Neural crest cell (in vitro differentiated cells): Measurements from ENCODE around the gene C22orf15. TPM values are rescaled to one million over a fixed set of nuclear protein-coding genes. Genes with fewer than 3 reads are reported as not detected.

ENCODE experiments used
- DNase-seq: peaks from one replicate; pipeline ENCODE4 v3.0.0; 2021; ENCODE audit warnings: low read depth, mixed read lengths, low spot score
- H3K27ac Mint-ChIP-seq: one replicate; pipeline ENCODE4 v1.8.0; 2021; ENCODE audit warnings: mild to moderate bottlenecking, mixed read lengths; ENCODE audit not compliant: unreplicated experiment
- H3K27me3 Mint-ChIP-seq: 2 replicates; pipeline ENCODE4 v1.8.0; 2021; ENCODE audit warnings: low read depth, mild to moderate bottlenecking, mixed read lengths
- H3K36me3 Mint-ChIP-seq: 2 replicates; pipeline ENCODE4 v1.8.0; 2021; ENCODE audit warnings: low read depth, mild to moderate bottlenecking, mixed read lengths
- H3K4me1 Mint-ChIP-seq: 2 replicates; pipeline ENCODE4 v1.8.0; 2021; ENCODE audit warnings: mixed read lengths
- H3K4me3 Mint-ChIP-seq: one replicate; pipeline ENCODE4 v1.8.0; 2021; ENCODE audit warnings: mild to moderate bottlenecking, mixed read lengths
- H3K9me3 Mint-ChIP-seq: 2 replicates; pipeline ENCODE4 v1.8.0; 2021; ENCODE audit warnings: mixed read lengths
- total RNA-seq: library from RNA; stranded (reverse); gene quantifications from 2 replicates; pipeline ENCODE4 v1.2.1, GENCODE V29; 2021
- TF ChIP-seq, protein P1 (sequence below): fragments of 200-600 bp; sonication (generic); conservative IDR thresholded peaks from 2 replicates; pipeline ENCODE4 v1.5.0; 2021; ENCODE audit warnings: antibody characterized with exemption, mild to moderate bottlenecking

Gene C22orf15
- total RNA-seq, 1 donor from 2014 or later, result 0.79 TPM

DNA sequence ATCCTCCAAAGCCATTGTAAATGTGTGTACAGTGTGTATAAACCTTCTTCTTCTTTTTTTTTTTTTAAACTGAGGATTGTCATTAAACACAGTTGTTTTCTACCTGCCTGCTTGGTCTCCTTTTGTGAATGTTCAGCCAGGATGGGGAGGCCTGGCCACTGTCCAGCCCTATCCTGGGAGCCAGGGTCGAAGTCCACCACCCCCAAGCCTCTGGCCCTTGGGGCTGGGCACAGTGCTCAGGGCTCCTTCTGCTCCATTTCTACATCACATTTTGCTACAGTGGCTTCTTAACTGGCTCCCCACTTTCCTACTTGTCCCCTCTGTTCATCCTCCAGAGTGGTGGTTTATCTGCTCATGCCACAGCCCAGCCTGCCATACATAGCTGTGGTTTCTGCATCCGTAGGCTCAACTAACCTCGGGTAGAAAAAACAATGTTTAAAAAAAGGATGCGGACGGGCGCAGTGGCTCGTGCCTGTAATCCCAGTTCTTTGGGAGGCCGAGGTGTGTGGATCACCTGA is 21.5 kb downstream of the C22orf15 start:
- peak overlapping the region; percentile 38 for H3K4me3 Mint-ChIP-seq

DNA sequence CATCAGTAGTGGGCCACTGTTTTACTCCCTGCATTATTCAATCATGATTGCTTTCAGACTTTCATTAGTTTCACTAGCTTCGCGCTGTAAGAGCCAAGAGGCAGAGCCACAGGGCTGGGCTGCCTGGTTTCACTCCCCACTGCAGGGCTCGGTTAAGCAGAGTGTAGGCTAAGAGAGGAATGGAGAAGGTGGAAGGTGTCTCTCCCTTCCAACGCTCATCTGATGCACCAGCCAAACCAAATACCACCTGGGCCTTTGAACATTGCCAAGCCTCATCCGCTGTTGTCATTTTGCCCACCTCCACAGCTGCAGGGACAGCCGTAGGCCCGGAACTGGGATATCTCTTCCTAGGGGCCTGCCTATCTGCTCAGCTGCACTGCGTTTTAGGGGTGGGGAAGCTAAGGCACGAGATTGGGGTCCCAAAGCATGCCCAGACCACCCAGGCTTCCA is 23.5 kb downstream of the C22orf15 start:
- Mint-ChIP-seq H3K36me3 (no peaks in the 10 kb centered on the region), H3K4me1 (peaks cover 36% of the 10 kb centered on the region), H3K9me3 (no peaks in the 10 kb centered on the region), H3K27me3 (no peaks in the 10 kb centered on the region), H3K27ac (peak overlapping the region; percentile 96), H3K4me3 (peak overlapping the region; percentile 75)
- TF ChIP-seq, protein P1, sequence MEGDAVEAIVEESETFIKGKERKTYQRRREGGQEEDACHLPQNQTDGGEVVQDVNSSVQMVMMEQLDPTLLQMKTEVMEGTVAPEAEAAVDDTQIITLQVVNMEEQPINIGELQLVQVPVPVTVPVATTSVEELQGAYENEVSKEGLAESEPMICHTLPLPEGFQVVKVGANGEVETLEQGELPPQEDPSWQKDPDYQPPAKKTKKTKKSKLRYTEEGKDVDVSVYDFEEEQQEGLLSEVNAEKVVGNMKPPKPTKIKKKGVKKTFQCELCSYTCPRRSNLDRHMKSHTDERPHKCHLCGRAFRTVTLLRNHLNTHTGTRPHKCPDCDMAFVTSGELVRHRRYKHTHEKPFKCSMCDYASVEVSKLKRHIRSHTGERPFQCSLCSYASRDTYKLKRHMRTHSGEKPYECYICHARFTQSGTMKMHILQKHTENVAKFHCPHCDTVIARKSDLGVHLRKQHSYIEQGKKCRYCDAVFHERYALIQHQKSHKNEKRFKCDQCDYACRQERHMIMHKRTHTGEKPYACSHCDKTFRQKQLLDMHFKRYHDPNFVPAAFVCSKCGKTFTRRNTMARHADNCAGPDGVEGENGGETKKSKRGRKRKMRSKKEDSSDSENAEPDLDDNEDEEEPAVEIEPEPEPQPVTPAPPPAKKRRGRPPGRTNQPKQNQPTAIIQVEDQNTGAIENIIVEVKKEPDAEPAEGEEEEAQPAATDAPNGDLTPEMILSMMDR, result no peak
- no peak for DNase-seq

More for the DNA sequence above, 21.5 kb downstream of the C22orf15 start:
- TF ChIP-seq, protein P1, result no peak
- no peaks in the 10 kb centered on the region for H3K9me3 Mint-ChIP-seq
- H3K36me3 Mint-ChIP-seq, result no peaks in the 10 kb centered on the region
- peaks cover 33% of the 10 kb centered on the region for H3K4me1 Mint-ChIP-seq
- H3K27me3 Mint-ChIP-seq, result no peaks in the 10 kb centered on the region
- H3K27ac Mint-ChIP-seq, result no peak overlapping the region
- DNase-seq, result no peak

DNA sequence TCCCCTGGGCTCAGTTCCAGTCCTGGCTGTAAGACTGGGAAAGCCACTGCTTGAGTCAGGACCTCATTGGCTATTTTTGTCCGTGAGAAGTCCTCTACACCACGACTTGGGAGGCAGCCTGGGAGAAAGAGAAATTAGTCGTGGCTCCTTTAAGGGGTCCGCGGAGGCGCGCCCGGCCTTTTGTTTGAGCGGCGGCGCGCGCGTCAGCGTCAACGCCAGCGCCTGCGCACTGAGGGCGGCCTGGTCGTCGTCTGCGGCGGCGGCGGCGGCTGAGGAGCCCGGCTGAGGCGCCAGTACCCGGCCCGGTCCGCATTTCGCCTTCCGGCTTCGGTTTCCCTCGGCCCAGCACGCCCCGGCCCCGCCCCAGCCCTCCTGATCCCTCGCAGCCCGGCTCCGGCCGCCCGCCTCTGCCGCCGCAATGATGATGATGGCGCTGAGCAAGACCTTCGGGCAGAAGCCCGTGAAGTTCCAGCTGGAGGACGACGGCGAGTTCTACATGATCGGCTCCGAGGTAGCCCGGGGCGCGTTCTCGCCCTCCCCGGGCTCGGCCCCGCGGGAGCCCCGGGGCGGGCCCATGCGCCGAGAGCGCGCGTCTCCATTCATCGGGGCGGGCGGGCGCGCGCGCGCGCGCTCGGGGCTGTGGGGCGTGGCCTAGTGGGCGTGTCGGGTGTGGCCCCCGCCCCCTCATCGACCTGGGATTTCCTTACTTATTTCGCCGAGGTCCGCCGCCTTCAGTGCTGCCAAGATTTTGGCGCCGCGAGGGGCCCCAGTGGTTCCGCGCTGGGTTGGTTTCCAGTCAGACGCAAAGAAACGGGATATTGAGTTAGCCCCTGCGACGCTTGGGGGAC is 24.2 kb downstream of the C22orf15 start, which contains the start of gene SMARCB1:
Gene SMARCB1 (plus strand): TSS at position 215 of the 848 bp plus-strand sequence. CDS start 204 bp downstream, at position 419.
- Mint-ChIP-seq H3K4me3 (peak within 1 kb of the TSS; percentile 96), H3K9me3 (no peaks in the 10 kb centered on the region), H3K4me1 (peaks cover 31% of the 10 kb centered on the region), H3K36me3 (no peaks in the 10 kb centered on the region), H3K27me3 (no peaks in the 10 kb centered on the region), H3K27ac (peak within 1 kb of the TSS; percentile 96)
- TF ChIP-seq, protein P1, result no peak
- DNase-seq, result peak; percentile 80

DNA sequence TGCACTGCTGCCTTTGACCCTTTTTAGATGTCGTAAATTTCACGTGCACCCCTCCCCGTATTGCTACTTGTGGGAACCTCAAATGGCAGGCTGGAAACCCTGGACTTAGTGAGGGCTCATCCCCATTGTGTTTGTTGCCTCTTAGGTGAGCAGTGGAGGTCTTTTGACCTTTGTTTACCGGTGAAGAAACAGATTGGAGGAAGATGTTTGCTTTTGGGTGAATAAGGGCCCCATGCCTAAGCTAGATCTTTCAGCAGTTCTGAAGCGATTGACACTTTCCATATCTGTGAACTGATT is 24.8 kb downstream of the C22orf15 start:
- Mint-ChIP-seq H3K4me1 (peaks cover 31% of the 10 kb centered on the region), H3K4me3 (peak overlapping the region; percentile 96), H3K27ac (peak overlapping the region; percentile 90), H3K27me3 (no peaks in the 10 kb centered on the region), H3K9me3 (no peaks in the 10 kb centered on the region), H3K36me3 (no peaks in the 10 kb centered on the region)
- TF ChIP-seq, protein P1, result no peak
- DNase-seq, result no peak

DNA sequence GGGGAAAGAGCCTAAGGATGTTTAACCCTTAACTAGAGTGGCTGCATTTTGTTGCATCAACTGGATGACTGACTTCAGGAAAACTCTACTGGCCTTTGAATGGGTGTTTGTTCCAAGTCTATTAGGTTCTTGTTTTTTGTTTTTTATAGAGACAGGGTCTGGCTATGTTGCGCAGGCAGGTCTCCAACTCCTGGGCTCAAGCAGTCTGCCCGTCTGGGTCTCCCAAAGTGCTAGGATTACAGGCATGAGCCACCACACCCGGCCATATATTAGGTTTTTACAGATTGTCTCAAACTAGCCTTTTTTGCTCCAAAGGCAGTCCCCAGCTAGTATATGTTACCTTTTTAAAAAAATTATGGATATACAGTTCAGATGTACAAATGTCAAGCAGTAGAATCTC is 25.1 kb downstream of the C22orf15 start:
- H3K9me3 Mint-ChIP-seq, result no peaks in the 10 kb centered on the region
- peak overlapping the region; percentile 96 for H3K4me3 Mint-ChIP-seq
- no peak for DNase-seq
- H3K36me3 Mint-ChIP-seq, result no peaks in the 10 kb centered on the region
- no peaks in the 10 kb centered on the region for H3K27me3 Mint-ChIP-seq
- H3K4me1 Mint-ChIP-seq, result peaks cover 31% of the 10 kb centered on the region
- H3K27ac Mint-ChIP-seq, result peak overlapping the region; percentile 90
- TF ChIP-seq, protein P1, result no peak
